CD4-positive, alpha-beta T cell treated with Interferon gamma for 1 hour (primary cell): ENCODE data around the gene BAHCC1.
A peak's percentile ranks its signal among the peaks of the same experiment; 100 is the strongest.

Source experiments
- DNase-seq: peaks from one replicate; pipeline ENCODE4 v3.0.0-alpha.2; 2020

Gene BAHCC1

DNA sequence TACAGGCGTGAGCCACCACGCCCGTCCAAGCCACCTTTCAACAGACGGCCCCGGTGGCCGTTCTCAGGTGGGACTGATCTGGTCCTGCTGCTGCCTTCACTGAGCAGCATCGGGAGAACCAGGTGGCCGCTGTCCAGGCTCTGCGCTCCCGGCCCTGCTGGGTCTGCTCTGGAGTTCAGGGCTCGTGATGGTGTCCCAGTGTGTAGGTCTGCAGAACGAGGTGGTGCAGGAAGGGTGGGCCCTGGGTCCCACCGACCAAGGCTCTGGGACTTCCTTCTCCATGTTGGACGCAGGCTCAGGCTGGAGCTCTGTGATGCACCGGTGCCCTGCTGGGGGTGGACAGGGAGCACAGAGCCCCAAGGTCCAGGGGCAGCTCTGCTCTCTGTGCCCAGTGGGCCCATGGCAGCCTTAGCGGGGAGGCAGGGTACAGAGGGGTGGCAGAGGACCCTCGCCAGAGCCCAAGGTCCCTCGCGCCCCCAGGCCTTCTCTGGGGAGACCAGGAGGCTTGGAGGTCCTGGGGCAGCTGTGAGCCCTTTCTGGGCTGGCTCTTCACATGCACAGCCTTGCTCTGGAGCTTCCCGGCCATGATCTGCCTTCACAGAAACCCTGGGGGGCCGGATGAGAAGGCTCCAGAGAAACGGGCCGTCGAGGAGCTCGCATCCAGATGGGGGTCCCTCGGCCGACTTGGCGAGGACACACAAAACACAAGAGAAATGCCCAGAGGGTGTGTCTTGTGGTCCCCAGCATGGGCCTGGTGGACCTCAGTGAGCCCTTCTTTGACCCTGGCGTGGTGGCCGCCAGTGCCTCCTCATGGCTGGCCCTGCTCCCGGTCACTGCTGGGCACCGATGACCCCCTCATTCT, 26.9 kb upstream of the BAHCC1 start:
- DNase-seq, result no peak

DNA sequence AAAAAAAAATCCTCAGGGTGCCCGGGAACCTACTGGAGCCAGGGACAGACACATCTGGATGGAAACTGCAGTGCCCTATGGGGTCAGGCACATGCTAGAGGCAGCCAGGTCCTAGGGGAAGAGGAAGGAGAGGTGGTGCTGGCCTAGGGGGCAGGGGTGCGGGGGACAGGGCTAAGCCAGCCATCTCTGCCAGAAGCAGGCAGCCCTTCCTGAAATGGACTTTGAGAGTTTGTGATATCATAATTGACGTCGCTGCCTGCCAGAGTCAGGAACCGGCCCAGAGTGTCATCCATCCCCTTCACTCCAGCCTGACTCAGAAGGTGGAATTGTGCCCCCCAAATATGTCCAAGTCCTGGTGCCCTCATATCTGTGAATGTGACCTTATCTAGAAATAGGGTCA, 25.0 kb upstream of the BAHCC1 start:
- no peak for DNase-seq

DNA sequence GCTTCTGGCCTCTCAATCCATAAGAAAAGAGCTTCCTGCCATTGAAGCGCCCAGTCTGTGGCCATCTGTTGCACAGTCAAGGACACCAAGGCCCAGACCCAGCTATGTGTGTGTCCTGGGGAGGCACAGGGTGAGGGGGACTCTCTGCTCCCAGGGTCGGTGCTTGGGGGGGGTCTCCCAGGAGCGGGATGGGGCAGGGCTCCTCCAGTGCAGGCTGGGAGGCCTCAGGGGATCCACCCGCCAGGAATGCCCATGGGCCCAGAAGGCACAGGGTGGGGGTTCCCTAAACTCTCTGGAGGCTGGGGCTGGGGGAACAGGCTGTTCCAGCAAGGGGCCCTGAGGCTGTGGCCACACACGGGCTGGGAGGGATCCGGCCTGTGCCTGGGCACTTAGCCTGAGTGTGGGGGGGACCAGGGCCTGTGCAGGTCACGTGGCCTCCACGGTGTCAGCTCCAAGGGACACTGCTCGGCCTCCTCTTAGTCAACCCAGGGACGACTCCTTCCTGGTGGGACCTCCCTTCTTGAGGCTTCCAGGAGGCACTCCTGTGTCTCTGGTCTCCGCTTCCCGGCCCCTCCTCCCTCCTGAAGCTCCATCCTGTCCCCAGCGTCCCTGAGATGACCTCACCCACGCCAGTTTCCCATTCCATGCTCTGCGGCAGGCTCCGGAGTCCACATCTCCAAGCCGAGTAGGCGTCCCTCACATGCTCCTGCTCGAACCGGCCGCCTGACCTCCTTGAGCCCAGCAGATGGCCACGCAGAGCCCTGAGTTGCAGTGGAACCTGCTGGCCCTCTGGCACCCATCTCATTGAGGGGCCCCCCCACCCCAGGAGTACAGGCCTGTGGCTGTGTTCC, 23.1 kb upstream of the BAHCC1 start:
- no peak for DNase-seq

DNA sequence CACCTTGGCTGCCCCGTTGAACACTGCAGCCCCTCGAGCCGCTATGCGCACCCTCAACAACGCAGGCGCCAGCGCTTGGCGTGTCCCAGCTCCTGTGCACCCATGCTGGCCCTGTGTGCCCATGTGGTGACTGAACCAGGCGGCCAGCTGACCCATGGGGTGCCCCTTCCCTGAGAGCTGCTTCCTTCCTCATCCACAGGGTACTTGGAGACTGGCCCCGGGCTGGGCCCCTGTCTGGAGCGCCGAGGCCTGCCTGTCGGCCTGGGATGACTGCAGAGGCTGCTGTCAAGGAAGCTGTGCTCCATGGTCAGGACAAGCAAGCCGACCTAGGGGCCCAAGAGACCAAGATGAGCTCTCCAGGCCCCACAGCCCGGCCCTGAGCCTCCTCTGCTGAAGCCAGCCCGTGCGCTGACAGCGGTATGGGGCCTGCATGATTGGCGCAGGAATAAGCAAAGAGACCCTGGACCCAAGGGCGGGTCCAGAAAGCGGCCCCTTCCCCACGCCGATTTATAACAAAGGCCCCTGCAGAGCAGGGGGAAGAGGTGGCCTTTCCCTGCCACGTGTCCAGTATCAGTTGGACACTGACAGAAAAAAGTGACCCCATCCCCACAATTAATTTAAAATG, 21.6 kb upstream of the BAHCC1 start:
- no peak for DNase-seq

DNA sequence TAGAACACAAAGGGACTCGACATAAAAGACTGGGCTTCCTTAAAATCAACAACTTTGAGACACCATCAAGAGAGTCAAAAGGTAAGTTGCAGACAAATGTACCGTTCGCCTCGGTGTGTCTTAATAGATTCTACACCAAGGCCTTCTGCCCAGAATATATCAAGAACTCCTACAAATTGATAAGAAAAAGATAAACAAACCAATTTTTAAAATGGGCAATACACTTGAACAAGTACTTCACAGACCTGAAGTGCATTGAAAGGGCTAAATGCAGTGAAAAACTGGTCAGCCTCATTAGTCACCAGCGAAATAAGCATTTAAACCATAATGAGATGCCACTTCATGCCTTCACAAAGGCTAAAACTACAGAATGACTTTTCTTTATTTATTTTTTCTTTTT, 20.4 kb upstream of the BAHCC1 start:
- DNase-seq, result no peak

DNA sequence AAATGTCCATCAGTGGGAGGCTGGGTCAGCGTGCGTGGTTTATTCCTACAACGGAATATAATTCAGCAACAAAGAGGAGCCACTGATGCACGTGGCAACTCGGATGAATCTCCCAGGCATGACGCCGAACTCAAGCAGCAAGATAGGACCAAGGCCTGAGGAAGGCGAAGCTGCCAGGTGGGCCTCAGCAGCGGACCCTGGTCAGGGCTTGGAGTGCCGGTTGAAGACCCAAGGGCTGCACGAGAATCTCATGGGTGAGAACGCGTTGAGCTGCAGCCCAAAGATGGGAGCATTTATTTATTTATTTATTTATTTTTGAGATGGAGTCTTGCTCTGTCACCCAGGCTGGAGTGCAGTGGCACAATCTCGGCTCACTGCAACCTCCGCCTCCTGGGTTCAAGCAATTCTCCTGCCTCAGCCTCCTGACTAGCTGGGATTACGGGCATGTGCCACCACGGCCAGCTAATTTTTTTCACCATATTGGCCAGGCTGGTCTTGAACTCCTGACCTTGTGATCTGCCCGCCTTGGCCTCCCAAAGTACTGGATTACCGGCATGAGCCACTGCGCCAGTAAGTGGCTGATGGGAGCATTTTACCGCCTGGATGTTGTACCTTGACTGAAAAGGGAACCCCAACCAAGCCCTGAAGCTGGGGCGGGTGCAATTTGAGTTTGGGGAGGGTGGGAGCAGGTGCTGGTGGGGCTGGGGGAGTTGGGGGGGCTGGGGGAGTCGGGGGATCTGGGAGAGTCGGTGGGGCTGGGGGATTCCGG, 18.1 kb upstream of the BAHCC1 start:
- no peak for DNase-seq

DNA sequence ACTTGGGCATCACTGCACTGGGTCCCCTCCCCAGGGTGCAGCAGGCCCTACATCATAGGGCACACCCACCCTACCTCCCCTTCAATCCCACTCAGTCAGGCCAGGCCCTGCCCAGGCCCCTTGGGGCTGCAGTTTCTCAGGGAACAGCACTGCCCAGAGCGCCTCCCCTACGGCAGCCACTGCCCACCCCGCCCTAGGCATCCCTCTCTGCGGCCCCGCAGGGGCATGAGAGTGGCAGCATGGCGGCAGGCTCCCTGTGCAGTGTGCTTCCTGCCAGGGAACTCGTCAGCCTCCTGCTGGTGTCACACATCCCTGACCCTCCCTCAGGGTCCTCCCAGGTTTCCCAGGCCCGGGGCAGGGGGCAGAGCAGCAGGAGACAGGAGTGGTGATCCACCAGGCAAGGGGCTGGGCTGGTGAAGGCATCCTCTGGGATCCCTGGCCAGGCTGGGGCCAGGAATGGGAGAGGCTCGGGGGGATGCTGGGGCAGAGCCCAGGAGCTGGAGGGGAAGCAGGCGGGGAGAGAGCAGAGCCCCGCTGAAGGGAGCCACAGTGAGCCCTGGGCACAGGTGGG, 16.2 kb upstream of the BAHCC1 start:
- DNase-seq, result no peak

DNA sequence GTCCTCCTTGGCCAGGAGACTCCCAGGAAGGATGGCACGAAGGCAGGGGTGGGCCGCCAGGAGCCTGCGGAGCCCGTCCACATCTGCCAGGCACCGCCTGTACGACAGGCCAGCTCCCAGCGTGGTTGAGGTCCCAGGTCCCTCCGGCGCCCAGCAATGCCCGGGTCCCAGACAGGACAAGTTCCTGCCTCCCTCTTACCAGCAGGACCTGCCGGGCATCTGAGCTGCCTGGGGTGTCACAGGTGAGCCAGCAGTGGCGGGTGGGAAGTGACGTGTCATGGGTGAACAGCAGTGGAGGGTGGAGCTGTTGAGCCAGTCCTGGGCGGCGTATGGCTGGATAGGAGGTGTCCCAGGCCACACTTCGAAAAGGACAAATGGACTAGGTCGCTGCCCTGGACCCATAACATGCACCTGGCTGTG, 15.7 kb upstream of the BAHCC1 start:
- DNase-seq, result no peak

DNA sequence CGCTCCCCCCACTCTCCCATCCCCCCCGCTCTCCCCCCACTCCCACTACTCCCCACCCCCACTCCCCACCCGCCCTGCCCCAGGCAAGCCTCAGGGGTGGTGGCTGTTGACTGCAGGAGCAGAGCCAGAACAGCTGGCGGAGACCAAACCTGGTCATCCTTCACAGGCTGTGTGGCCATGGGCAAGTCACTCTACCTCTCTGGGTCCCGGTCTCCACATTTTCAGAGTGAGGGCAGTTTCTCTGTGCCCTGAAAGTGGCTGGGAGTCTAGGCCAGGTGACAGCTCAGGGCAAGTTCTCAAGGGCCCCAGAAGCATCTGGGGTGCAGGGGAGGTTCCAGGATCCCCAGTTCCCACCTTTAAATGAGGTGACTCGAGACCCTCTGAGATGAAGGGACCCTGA, 15.1 kb upstream of the BAHCC1 start:
- DNase-seq, result no peak

DNA sequence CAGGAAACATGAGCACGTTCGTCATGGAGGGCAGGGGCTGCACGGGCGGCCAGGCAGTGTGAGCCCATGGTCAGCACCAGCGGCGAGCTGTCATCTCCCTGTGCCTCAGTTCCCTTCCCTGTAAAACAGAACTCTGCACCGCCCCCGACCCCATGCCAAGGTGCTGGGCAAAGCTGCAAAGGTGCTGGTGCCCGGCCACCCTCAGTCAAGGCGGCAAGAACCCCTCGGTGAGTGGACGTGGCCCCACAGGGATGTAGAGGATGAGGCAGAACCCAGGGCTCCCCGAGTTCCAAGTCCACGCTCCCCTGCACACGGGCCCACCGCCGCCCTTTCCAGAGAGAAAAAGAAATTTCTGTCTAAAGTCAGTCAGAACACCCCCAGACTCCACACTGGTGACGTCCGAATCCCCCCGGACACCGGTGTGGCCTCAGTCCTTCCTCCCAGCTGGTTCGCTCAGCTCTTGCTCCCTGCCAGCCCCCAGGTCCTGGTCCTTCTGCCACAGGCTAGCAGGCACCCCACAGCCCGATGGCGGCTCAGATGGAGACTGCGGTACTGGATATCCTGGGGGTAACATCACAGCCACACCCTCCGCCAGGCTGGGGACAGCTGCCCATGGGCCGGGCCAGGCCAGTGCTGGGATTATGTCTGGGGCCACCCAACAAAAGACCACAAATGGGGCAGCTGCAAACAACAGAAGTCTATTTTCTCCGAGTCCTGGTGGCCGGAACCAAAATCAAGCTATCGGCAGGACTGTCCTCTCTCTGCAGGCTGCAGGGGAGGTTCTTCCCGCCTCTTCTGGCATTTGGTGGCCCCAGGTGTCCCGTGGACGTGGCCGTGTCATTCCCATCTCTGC, 14.4 kb upstream of the BAHCC1 start:
- DNase-seq, result no peak

DNA sequence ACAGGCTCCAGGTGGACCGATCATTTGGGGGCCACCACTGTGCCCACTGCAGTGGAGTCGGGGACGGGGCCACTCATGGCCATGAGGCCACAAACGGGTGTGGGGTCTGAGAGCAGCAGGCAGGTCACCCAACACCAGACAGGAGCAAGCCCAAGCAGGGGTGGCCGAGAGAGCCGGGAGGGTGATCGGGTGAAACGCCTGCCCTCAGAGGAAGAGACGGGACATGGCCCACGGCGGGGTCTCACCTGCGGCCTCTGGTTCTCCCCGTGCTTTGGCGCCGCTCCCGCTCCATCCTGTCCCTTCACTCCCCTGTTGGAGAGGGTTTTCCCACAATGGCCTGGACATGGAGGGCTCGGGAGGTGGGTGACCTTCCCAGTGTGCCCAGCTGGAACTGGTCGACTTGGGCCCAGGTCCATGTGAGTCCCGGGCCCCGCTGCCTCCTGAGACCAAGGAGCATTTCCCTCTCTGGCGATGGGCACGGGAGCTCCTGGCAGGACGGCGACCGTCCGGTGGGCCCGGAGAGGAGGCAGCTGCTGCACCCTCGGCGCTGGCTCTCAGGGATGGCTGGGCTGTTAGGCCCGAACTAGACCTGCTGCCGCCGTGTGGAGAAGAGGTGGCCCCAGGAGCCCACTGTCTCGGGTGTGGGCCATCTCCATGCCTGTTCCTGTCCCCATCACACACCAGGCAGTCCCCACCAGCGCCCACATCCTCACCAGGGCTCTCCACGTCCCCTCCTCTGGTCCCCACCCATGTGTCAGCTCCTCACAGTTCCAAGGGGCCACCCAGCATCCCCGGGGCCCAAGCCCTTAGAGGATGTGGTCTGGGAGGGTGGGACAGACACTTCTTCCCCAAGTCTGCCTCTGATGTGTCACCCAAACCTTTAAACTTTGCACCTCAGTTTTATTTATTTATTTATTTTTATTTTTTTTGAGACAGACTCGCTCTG, 13.4 kb upstream of the BAHCC1 start:
- DNase-seq, result peak; percentile 23

DNA sequence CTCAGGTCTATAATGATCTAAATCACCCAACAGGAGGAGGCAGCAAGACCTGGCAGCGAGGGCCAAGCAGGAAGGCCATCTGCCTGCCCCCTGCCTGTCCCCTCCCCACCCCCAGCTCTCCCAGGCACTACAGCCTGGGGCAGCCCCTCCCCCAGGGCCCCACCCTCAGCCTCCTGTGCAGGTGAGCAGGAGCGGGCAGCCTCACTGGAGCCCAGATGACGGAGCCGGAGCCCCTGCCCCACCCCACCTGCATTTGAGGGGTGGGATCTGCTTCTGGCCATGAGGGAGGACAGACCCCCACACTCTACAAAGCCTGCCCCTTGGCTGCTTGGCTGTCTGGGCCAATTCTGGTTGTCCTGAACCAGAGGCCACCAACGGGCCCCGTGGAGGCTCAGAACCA, 12.4 kb upstream of the BAHCC1 start:
- DNase-seq, result no peak

DNA sequence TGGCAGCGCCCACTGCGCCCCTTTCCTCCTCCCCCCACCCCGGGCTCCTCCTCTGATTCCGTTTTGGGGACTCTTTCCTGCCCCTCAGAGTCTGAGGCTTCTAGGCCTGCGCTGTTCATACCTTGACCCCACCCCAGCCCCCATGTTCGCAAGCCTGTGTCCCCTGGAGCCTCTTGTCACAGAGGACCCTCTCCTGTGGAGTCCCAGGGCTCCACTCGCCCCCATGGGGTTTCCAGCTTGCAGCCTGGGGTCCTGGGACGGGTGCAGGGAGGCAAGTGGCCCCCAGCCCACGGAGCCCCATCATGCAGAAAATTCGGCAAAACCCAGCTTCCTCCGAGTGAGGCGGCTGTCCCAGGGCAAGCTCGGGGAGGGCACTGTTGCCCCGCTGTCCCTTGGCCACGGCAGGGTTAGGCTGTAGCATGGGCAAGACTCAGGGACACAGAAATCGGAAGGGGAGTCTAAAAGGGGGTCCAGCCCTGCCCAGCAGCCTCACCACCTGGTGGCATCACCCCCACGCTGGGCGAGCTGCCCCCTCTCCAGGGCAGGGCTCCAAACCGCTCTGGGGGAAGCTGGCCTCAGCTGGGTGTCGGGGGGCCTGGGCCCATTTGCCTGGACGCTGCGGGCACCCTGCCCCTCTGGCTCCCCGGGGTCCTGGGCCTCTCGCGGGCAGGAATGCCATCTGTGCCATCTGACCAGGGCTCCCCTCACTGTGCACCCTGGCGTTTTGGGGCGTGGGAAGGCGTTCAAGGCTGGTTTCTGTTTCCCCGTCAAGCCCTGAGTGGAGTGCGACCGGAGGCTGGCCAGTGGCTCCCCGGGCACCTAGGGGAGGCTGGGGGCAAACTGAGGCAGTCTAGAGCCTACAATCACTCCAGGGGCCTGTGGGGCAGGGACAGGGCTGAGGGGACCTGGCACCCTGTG, 11.5 kb upstream of the BAHCC1 start:
- DNase-seq, result no peak

DNA sequence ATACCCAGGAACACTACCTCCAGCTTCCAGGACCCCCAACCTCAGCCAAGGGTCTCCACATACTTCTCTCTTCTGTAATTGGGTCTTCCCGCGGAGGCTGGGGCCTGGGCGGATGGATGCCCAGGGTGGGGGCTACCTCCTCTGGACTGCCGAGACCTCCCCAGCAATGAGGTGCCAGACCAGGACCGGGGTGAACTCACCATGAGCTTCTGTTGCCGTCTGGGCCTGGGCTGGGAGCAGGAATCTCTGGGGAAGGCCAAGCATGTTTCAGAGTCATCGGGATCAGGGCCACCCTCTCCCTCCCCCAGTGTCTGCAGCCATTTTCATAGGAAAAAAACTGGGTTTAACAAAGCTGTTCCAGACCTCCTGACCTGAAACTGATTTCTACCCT, 10.3 kb upstream of the BAHCC1 start:
- no peak for DNase-seq

DNA sequence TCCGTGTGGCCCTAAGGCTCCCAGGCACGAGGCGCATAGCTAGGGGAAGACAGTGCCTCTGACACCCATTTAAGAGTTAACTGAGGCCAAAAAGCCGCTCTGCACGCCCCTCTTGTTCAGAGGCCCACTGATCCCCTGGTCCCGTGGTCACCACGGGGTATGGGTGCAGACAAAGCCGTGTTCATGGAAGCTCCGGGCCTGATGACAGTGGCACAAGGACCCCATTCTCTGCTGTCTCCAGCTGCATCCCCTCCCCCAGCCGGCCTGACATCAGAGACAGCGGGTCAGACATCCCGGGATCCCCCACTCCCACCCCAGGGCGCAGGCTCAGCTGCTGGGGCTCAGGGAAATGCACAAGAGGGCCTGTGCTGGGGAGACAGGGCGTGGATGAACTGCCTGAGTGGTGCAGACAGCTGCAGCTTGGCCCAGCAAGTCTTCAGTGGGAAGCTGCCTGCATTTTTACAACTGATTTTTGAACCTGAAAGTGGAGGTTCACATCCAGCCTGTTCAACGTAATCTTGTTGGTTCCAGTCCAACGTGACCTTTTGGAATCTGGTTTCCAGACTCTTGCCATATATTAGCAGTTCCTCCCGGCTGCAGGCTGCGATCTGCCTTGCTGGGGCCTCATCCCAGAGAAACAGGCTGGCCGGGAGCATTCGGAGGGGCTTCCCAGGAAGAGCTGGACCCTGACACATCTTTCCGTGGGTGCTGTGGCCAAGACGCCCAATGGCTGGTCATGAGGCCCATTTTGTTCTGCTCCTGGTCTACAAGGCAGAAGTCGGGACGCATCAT, 9.7 kb upstream of the BAHCC1 start:
- DNase-seq, result no peak

DNA sequence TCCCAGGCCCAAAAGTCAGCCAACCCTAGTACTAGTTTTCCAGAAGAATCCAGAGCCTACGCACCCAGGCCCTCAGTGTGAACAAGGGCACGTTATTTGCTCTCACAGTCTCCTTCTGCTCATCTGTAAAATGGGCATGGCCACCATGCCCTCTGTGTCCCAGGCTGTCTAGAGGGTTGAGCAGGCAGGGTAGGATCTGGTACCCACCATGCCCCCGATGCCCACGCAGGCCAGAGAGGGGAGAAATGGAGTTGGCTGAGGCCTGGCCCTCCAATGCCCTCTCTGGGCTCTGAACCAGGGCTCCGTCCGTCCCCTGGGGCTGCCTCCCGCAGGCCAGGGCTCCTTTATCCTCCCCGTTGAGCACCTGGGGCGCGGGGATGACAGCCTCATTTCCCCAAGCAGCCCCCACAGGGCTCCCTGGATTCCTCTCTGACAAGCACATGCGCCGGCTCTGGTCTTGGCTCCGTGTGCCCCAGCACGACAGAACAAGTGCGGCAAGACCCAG, 9.1 kb upstream of the BAHCC1 start:
- DNase-seq, result no peak

DNA sequence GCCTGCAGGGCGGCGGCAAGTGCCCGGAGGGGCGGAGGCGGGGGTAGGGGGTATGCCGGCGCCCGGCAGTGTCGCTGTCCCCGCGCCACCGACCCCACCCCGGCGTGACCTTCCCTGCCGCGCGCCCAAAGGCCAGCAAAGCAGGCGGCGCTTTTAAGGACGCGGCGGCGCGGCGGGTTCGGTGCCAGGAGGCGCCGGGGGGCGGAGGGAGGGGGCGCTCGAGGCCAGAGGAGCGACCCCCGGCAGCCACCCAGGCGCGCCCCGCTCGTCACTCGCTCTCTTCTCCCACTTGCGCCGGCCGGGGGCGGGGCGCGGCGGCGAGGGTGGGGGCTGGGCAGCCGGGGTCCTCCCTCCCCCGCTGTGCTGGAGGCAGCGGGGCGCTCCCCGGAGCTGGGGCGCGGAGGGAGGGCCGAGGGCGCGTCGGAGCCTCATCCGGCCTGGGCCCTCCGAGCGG, 8.6 kb upstream of the BAHCC1 start:
- DNase-seq, result no peak
